LNCAP (cell line): ENCODE results near the gene TMEM94.

Source experiments
- TF ChIP-seq, protein P1 (sequence below): fragments of 450-650 bp; IDR thresholded peaks from 2 replicates; pipeline ENCODE4 v1.5.1; 2017; ENCODE audit warnings: mild to moderate bottlenecking

TMEM94 gene

GRCh38 chr17:75521951-75522727 is 65.7 kb downstream of the TMEM94 start:
- TF ChIP-seq, protein P1, sequence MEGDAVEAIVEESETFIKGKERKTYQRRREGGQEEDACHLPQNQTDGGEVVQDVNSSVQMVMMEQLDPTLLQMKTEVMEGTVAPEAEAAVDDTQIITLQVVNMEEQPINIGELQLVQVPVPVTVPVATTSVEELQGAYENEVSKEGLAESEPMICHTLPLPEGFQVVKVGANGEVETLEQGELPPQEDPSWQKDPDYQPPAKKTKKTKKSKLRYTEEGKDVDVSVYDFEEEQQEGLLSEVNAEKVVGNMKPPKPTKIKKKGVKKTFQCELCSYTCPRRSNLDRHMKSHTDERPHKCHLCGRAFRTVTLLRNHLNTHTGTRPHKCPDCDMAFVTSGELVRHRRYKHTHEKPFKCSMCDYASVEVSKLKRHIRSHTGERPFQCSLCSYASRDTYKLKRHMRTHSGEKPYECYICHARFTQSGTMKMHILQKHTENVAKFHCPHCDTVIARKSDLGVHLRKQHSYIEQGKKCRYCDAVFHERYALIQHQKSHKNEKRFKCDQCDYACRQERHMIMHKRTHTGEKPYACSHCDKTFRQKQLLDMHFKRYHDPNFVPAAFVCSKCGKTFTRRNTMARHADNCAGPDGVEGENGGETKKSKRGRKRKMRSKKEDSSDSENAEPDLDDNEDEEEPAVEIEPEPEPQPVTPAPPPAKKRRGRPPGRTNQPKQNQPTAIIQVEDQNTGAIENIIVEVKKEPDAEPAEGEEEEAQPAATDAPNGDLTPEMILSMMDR, result no peak

- TF ChIP-seq, protein P1, result no peak
Observed at GRCh38 chr17:75523647-75524046, 67.2 kb downstream of the TMEM94 start.

GRCh38 chr17:75524269-75524969 is 68.0 kb downstream of the TMEM94 start:
- TF ChIP-seq, protein P1, result no peak

GRCh38 chr17:75524970-75525805 is 68.8 kb downstream of the TMEM94 start, which contains the start of gene LLGL2:
Gene LLGL2, plus strand, starts transcription at chr17:75525697. Its CDS starts 17,730 bp downstream, at chr17:75543427.
- TF ChIP-seq, protein P1, result peak; percentile 66

- TF ChIP-seq, protein P1, result no peak
Observed at GRCh38 chr17:75525806-75526554, 69.5 kb downstream of the TMEM94 start.

DNA sequence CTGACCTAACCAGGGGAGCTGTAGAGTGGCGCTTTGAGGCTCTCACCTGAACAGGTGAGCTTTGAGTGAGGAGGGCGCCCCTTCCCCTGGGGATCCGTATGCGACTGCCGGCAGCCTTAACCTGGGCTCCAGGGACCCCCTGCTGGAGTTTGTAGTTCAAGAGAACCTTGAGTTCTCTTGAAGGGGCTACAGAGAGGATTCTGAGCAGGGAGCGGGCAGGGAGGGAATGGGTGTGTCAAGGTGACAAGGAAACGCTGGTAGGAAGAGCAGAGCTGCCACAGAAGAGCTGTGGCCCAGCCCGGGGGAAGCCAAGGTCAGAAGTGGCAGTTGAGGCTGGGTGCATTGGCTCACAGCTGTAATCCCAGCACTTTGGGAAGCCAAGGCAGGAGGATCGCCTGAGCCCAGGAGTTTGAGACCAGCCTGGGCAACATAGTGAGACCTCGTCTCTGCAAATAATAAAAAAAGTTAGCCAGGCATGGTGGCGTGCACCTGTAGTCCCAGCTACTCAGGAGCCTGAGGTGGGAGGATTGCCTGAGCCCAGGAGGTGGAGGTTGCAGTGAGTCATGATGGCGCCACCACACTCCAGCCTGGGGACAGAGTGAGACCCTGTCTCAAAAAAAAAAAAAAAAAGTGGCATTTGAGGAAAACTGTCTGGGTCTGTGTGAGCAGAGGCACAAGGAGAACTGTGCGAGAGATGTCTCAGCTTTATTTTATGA is 70.3 kb downstream of the TMEM94 start:
- TF ChIP-seq, protein P1, result no peak
